Measurements from ENCODE around the gene SNU13.

DNA sequence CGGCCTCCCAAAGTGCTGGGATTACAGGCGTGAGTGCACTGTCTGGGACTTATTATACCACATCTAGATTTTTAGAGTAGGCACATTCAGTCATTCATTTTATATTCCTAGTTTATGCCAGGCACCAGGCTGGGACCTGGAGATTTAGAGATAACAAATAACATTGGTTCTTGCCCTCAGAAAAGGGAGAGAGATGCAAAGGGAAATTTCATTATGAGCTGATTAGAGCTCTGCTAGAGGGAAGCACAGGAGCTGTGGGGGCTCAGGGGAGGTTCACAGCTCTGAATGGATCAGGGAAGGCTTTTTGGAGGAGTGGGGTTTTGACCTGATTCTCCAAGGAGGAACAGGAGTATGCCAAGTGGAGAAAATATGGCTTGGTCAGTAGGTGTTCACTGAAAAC is 42.9 kb upstream of the SNU13 start:
- TF ChIP-seq, protein P1, sequence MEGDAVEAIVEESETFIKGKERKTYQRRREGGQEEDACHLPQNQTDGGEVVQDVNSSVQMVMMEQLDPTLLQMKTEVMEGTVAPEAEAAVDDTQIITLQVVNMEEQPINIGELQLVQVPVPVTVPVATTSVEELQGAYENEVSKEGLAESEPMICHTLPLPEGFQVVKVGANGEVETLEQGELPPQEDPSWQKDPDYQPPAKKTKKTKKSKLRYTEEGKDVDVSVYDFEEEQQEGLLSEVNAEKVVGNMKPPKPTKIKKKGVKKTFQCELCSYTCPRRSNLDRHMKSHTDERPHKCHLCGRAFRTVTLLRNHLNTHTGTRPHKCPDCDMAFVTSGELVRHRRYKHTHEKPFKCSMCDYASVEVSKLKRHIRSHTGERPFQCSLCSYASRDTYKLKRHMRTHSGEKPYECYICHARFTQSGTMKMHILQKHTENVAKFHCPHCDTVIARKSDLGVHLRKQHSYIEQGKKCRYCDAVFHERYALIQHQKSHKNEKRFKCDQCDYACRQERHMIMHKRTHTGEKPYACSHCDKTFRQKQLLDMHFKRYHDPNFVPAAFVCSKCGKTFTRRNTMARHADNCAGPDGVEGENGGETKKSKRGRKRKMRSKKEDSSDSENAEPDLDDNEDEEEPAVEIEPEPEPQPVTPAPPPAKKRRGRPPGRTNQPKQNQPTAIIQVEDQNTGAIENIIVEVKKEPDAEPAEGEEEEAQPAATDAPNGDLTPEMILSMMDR (IDR thresholded peaks at IDR 0.05), result no peak
- no peak for TF ChIP-seq POLR2A (IDR thresholded peaks at IDR 0.05; ENCODE audit: low read depth)

All from esophagus muscularis mucosa (tissue), 3 donors.